ENCODE data around the gene DCP1B.

The DCP1B gene

GRCh38 chr12:1934831-1935230, 69.4 kb downstream of the DCP1B start:
- no peak for DNase-seq (ENCODE audit: low read depth)

DNA sequence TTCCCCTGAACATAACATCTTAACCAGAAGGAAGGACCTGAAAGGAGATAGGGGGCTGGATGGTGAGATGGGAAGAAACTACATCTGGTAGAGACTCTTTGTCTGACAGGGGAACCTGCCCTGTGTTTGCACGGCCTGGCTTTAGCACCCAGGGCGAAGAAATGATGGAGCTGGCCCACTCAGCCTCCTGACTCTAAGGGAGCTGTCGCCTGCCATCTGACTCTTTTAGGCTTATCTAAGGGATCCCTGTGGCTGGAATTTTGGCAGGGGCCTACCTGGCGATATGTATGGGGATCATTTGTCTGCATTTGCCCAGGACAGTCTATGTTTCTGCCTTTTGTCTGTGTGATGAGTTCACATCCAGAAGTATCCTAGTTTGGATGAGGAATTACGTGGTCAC, 70.2 kb downstream of the DCP1B start:
- DNase-seq (ENCODE audit: low read depth): no peak

- DNase-seq (ENCODE audit: low read depth): no peak
Measured at GRCh38 chr12:1933342-1934051, 70.8 kb downstream of the DCP1B start.

DNA sequence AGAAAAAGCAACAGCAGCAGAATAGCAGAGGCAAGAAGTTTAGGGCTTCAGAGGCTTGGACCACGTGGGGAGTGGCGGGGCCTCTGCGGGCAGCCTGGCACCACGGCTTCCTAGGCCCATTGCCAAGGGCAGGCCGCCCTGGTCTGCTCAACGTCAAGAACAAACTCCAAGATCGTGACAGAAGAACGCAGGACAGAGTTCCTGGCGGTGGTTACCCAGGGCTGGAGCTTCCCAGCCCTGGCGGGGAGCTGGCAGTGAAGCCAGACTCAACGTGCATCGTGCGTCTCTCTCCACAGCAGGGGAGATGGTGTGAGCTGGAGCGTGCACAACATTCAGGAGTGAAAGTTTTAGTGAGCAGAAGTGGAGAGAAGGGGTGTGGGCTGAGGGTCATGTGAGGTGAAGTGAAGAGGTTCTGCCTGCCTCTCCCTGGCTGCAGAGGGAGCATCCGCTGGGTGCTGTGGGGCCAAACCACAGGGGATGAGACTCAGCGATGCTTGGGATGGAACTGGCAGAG, 71.9 kb downstream of the DCP1B start:
- DNase-seq (ENCODE audit: low read depth): no peak

- DNase-seq (ENCODE audit: low read depth): no peak
Measured at GRCh38 chr12:1931642-1932041, 72.6 kb downstream of the DCP1B start.

GRCh38 chr12:1930803-1931597, 73.3 kb downstream of the DCP1B start:
- DNase-seq (ENCODE audit: low read depth): no peak

GRCh38 chr12:1929985-1930802, 74.1 kb downstream of the DCP1B start:
- no peak for DNase-seq (ENCODE audit: low read depth)

DNA sequence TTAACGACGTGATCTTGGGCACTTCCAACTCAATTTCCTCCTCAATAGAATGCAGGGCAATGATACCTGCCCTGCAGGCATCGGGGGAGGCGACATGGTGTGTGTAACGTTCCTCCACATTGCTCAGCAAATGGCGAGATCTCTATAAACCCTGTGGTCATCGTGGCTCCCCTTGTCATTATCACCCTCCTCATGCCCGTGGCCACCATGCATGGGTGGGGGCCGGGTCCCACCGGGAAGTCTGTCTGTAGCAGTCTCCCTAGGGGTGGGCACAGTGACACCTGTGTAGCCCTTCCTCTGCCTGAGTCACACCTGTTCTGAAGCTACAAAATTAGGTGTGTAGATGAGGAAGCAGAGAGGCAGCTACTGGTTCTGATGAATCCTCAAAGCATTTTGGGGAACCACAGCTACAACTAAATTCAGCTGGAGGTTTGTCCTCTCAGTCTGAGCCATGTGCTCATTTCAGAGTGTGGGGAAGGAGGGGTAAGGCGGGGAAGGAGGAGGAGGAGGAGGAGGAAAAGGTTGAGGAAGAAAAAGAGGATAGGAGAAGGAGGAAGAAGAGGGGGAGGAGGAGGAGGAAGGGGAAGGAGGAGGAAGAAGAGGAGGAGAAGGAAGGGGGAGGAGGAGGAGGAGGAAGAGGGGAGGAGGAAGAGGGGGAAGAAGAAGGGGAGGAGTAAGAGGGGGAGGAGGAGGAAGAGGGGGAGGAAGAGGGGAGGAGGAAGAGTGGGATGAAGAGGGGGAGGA, 74.8 kb downstream of the DCP1B start:
- no peak for DNase-seq (ENCODE audit: low read depth)

GRCh38 chr12:1928439-1929121, 75.7 kb downstream of the DCP1B start:
- no peak for DNase-seq (ENCODE audit: low read depth)

DNA sequence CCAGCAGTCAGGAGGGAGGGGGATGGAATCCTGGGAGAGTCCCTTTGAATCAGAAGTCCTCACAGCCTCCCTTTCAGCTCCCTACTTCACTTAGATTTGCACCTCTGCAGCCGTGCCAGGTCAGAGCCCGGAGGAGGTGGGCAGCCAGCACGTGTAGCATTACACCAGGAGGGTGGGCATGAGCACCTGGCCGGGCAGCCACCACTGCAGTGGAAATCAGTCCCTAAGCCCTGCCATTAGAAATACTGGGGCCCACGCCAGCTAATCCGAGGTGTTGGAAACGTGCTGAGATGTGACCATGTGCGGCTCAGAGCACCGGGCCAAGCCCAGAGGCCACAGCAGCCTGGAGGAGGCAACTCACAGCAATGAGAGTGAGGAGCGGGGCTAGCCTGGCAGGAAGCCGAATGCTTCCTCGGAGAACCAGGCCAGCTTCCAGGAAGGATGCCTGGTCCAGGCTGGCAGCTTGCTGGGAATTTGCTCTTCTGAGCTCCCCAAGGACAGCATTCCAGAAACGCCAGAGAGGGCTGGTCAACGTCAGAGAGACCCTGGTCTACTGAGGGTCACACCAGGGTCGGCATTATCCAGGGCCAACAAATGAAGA, 76.4 kb downstream of the DCP1B start:
- DNase-seq (ENCODE audit: low read depth): no peak

DNA sequence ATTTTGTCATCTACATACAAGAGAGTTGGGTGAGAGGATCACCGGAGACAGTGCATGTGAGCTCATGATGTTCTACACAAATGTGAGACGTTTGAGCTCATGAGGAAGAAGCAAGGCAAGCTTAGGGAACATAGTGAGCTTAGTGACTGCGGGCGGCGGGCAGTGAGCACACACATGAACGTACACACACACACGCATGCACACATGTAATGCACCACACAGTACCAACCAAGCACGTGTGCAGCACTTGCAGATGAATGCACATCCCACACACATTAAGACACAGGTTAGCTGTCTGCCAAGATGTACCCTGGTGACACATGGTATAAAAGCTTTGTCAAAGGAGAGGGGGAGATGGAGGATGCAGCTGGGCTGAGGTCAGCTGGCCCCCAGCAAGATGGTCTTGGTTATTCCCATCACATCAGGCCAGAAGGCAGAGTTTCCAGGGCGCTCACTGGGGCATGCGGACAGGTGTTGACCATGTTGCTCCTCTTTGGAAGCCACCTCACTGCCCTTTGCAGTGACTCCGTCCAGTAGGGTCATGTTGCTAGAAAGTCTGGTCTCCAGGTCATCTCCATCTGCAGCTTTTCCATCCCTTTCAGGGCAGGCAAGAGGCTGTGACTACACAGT, 77.1 kb downstream of the DCP1B start:
- no peak for DNase-seq (ENCODE audit: low read depth)

- DNase-seq (ENCODE audit: low read depth): no peak
Measured at GRCh38 chr12:1926251-1926657, 78.0 kb downstream of the DCP1B start.

DNA sequence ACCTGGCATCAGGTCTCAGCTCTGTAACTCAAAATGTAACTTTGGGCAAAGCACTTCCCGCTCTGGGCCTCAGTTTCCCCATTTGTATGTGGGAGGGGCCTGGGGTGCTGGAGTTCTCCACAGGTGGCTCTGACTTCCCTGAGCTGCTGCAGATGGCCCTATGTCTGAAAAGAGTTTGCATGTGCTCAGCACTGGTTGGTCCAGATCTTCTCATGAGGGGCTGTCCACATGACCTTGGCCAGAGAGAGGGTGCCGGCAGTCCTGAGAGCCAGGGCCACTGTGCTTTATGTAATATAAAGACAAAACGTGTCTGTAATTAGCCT, 78.6 kb downstream of the DCP1B start:
- no peak for DNase-seq (ENCODE audit: low read depth)

DNA sequence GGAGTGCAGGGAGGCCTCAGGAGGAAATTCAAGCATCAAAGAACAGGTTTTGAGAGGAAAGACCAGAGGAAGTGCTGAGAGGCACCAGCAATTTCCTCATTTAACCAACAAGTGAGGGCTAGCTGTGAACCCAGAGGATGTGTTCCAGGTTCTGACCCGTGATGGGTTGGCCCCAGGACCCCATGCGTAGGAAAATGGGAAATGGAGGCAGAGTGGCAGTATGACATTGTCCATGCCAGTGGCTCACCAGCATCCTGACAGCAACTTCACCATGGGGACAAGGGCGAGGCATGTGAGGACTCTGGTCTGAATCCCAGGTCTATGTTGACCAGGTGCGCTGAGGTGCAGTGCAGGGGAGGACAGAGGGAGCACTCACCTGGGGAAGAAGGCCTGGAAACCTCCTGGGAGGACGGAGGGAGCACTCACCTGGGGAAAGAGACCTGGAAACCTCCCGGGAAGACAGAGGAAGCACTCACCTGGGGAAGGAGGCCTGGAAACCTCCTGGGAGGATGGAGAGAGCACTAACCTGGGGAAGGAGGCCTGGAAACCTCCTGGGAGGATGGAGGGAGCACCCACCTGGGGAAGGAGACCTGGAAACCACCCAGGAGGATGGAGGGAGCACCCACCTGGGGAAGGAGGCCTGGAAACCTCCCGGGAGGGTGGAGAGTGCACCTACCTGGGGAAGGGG, 79.1 kb downstream of the DCP1B start:
- DNase-seq (ENCODE audit: low read depth): no peak

DNA sequence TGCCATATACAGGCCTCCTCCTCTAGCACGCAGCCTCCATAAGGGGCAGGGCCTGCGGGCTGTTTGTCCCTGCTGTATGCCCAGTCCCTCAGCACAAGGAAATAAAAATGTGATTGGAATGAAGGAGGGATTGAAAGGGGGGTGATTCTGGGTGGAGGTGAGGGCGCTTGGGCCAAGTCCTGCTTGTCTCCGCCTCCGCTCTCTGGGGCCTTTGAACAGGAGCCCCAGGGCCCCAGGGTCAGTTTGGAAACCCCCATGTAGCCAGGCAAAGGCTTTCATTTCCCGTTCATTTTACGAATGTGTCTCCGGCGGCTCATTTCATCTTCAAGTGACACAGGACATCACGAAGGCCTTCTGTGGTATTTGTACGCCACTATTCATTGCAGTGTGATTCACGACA, 81.3 kb downstream of the DCP1B start:
- DNase-seq (ENCODE audit: low read depth): no peak

- DNase-seq (ENCODE audit: low read depth): no peak
Measured at GRCh38 chr12:1922075-1922709, 82.1 kb downstream of the DCP1B start.

DNA sequence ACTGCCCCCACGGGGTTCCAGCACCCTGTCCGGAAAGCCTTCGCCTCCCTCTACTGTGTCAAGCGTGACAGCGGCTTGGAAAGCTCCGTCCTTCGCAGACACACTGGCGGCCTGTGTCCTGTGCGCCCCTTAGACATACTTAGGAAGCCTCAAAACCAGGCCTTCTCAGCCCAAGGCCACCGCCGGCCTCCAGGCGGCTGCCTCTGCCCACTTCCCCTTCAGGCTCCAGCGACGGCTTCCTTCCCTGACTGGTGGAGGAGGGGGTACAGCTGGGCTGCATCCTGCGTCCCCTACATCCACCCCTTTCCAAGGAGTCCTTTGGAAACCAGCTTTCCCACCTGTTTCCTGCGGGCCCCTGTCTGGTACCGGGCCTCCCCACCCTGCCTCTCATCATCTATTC, 83.3 kb downstream of the DCP1B start:
- no peak for DNase-seq (ENCODE audit: low read depth)

GRCh38 chr12:1920436-1920835, 83.8 kb downstream of the DCP1B start:
- DNase-seq (ENCODE audit: low read depth): no peak

GRCh38 chr12:1919763-1920162, 84.5 kb downstream of the DCP1B start:
- DNase-seq (ENCODE audit: low read depth): no peak
